GM18951 (cell line): ENCODE results near the gene OR51M1.

ENCODE experiments used
- POLR2A ChIP-seq: IDR thresholded peaks from 4 replicates; pipeline ENCODE4 v1.6.1; 2011; ENCODE audit warnings: mild to moderate bottlenecking; ENCODE audit not compliant: insufficient read length, insufficient read depth; ENCODE audit errors: extremely low read depth
- in situ Hi-C: fragments of 300-500 bp; cut with MboI; formaldehyde crosslinking; loops from one replicate; pipeline ENCODE4 v1.12.0; 2022; ENCODE audit warnings: low sequenced_read_pairs, mixed read lengths, inconsistent platforms; ENCODE audit not compliant: unreplicated experiment

OR51M1 gene

GRCh38 chr11:5363679-5364078 is 19.9 kb upstream of the OR51M1 start:
- TF ChIP-seq POLR2A: no peak
- in situ Hi-C loops: loop anchor here (10.0 kb wide), 1 partner anchor 159 kb away; the partner anchor contains the start of gene OR51V1

GRCh38 chr11:5364214-5364613 is 19.4 kb upstream of the OR51M1 start:
- no peak for TF ChIP-seq POLR2A
- in situ Hi-C loops: loop anchor here (10.0 kb wide), 1 partner anchor 159 kb away; the partner anchor contains the start of gene OR51V1

- in situ Hi-C loops: loop anchor here (10.0 kb wide), 1 partner anchor 162 kb away; the partner anchor contains the start of gene OR51V1
Observed at GRCh38 chr11:5366365-5366764, 17.2 kb upstream of the OR51M1 start.

GRCh38 chr11:5366856-5367255 is 16.8 kb upstream of the OR51M1 start:
- TF ChIP-seq POLR2A: no peak
- in situ Hi-C loops: loop anchor here (10.0 kb wide), 1 partner anchor 162 kb away; the partner anchor contains the start of gene OR51V1

DNA sequence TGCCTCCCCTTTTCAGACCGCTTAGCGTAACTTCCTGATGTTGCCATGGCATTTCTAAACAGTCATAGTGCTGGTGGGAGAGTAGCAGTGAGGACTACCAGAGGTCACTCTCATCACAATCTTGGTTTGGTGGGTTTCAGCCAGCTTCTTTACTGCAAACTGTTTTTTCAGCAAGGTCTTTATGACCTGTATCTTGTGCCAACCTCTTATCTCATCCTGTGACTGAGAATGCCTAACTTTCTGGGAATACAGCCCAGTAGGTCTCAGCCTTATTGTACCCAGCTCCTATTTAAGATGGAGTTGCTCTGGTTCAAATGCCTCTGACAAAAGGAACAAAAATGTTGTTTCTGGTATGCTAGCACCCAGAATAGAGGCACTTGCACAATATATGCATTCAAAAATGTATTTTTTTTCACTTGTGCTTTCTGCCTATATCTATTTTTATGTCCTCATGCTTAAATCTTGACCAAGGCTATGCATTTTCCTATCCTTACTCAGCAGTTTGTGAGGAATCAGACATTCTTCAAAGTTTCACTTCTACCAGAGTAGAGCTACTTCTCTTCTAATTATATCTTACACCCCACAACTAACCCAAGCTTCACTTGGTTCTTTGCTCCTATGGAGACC is 16.1 kb upstream of the OR51M1 start:
- in situ Hi-C loops: loop anchor here (10.0 kb wide), 1 partner anchor 163 kb away; the partner anchor contains the start of gene OR51V1
- TF ChIP-seq POLR2A: no peak

DNA sequence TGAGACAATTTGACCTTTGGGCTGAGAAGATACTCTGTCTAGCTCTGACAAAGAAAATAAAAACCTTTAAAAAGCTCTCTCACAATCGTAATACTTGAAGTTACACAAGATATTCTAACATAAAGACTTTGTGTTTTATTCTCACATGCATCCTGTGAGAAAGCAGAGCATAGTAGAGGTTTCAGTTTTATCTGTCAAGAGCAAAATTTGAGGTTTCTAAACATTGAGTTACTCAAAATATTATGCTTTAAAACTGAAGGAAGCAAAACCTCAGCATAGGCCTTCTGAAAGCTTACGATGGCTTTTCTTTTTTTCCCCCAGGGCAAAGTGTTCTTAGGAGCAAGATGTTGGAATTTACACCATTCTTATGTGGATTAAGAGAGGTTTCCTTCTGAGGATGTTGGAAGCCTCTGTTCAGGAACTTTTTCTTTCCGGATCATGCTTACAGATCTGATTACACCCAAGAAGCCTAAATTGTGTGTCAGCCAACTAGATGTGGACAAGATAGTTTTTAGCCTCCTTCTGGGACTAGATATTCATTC is 15.0 kb upstream of the OR51M1 start:
- no peak for TF ChIP-seq POLR2A
- in situ Hi-C loops: loop anchor here (10.0 kb wide), 1 partner anchor 164 kb away; the partner anchor contains the start of gene OR51V1

DNA sequence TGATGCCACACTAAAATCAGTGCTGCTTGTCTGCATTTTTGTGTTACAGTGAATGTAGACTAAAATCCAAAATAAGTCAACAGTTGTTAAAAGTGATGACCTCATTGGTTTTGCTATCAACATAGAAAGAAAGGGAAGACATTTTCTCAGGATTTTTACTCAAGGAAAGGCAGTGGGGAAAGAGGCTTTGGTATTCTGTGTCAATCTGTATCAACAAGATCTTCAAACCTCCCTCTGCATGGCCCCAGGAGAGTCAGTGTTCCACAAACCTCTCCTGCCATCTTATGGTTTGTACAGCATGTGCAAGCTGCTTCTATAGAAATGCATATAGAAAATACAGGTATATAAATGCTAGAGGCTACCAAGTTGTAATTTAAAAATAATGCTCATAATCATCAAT is 13.8 kb upstream of the OR51M1 start:
- TF ChIP-seq POLR2A: no peak
- in situ Hi-C loops: loop anchor here (10.0 kb wide), 1 partner anchor 165 kb away; the partner anchor contains the start of gene OR51V1

- in situ Hi-C loops: loop anchor here (25.0 kb wide), 1 partner anchor 769 kb away; the partner anchor contains the start of gene TRIM68
- no peak for TF ChIP-seq POLR2A
Observed at GRCh38 chr11:5380740-5381342, 2.8 kb upstream of the OR51M1 start.

- no peak for TF ChIP-seq POLR2A
- in situ Hi-C loops: loop anchor here (25.0 kb wide), 1 partner anchor 772 kb away; the partner anchor contains the start of gene TRIM68
Observed at GRCh38 chr11:5384335-5384734, 723 bp downstream of the OR51M1 start.

DNA sequence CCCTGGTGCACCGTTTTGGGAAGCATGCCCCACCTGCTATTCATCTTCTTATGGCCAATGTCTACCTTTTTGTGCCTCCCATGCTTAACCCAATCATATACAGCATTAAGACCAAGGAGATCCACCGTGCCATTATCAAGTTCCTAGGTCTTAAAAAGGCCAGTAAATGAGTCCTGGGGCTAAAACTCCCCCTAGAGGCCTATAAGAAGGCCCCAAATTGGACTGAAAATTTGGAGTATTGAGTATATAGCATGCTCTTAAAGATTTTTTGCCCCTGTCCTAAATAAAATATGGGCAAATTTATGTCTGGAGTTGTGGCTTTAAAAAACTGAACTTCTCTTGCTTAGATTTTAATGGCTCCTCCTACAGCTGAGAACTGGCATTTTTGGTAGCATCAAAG is 6.6 kb downstream of the OR51M1 start:
- in situ Hi-C loops: loop anchor here (25.0 kb wide), 1 partner anchor 778 kb away; the partner anchor contains the start of gene TRIM68

GRCh38 chr11:5394091-5394490 is 10.5 kb downstream of the OR51M1 start:
- no peak for TF ChIP-seq POLR2A
- in situ Hi-C loops: loop anchor here (25.0 kb wide), 1 partner anchor 782 kb away; the partner anchor contains the start of gene TRIM68

More for the DNA sequence above, 6.6 kb downstream of the OR51M1 start:
- no peak for TF ChIP-seq POLR2A

DNA sequence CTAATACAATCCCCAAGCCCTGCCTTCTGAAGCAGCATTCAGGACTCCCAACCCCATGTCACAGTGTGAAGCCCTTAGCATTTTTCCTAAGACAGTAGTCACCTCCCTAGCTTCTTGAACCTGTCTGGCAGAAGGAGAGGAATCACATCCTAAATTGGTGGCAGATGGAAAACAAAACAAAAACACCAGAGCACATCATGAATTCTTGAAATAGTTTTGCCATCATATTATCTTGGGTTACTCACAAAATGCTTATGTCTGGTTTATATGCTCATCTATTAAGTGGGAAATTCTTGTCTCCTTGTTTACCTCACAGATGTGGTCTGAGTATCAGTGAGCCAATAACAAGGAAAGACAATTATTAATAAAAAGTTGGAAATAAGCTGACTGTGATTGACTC is 15.3 kb downstream of the OR51M1 start:
- no peak for TF ChIP-seq POLR2A
- in situ Hi-C loops: loop anchor here (25.0 kb wide), 1 partner anchor 787 kb away; the partner anchor contains the start of gene TRIM68

GRCh38 chr11:5405173-5405572 is 21.6 kb downstream of the OR51M1 start:
- no peak for TF ChIP-seq POLR2A
- in situ Hi-C loops: no loop called here
